GM11168 (cell line): Measurements from ENCODE around the gene OOEP.
"Not testable (repeated sequence)": the region's sequence is repeated elsewhere in the genome, so short reads cannot be mapped to it uniquely, and the experiment has no call there.

Experiments
- in situ Hi-C: fragments of 300-500 bp; cut with MboI; formaldehyde crosslinking; loops from one replicate; pipeline ENCODE4 v1.12.0; 2022; ENCODE audit warnings: low sequenced_read_pairs; ENCODE audit not compliant: unreplicated experiment

OOEP gene

GRCh38 chr6:73369563-73369962 is at the start of gene OOEP:
TSS of gene OOEP (minus strand) at chr6:73369897. CDS start at chr6:73369792, 105 bp downstream.
- in situ Hi-C loops = no loop called here

GRCh38 chr6:73418081-73418741 is 48.5 kb upstream of the OOEP start:
- in situ Hi-C loops = no loop called here

GRCh38 chr6:73413102-73413501 is 43.4 kb upstream of the OOEP start:
- in situ Hi-C loops = no loop called here

GRCh38 chr6:73409395-73409794 is 39.7 kb upstream of the OOEP start:
- in situ Hi-C loops = no loop called here

GRCh38 chr6:73400656-73401055 is 31.0 kb upstream of the OOEP start:
- in situ Hi-C loops = no loop called here

GRCh38 chr6:73395875-73396274 is 26.2 kb upstream of the OOEP start:
- in situ Hi-C loops = no loop called here

GRCh38 chr6:73394577-73395354 is 25.1 kb upstream of the OOEP start, which contains the start of gene DDX43:
TSS of gene DDX43 (plus strand) at chr6:73394828. CDS start at chr6:73394906, 78 bp downstream.
- in situ Hi-C loops = no loop called here

- in situ Hi-C loops = no loop called here
These were observed 23.6 kb upstream of the OOEP start for GRCh38 chr6:73393278-73393677.

- in situ Hi-C loops = not testable (repeated sequence)
These were observed 22.5 kb upstream of the OOEP start for GRCh38 chr6:73392188-73392587.

GRCh38 chr6:73391675-73392074 is 22.0 kb upstream of the OOEP start:
- in situ Hi-C loops = no loop called here

- in situ Hi-C loops = no loop called here
These were observed 20.2 kb upstream of the OOEP start for GRCh38 chr6:73389854-73390253.

- in situ Hi-C loops = no loop called here
These were observed 19.3 kb upstream of the OOEP start for GRCh38 chr6:73388800-73389512.

GRCh38 chr6:73388433-73388799 is 18.7 kb upstream of the OOEP start:
- in situ Hi-C loops = no loop called here

GRCh38 chr6:73382462-73383113 is 12.9 kb upstream of the OOEP start:
- in situ Hi-C loops = no loop called here

- in situ Hi-C loops = not testable (repeated sequence)
These were observed 11.8 kb upstream of the OOEP start for GRCh38 chr6:73381531-73381930.

GRCh38 chr6:73377225-73377624 is 7.5 kb upstream of the OOEP start:
- in situ Hi-C loops = no loop called here

GRCh38 chr6:73375216-73375615 is 5.5 kb upstream of the OOEP start:
- in situ Hi-C loops = no loop called here

- in situ Hi-C loops = no loop called here
These were observed 2.8 kb upstream of the OOEP start for GRCh38 chr6:73372516-73372915.

GRCh38 chr6:73371984-73372383 is 2.3 kb upstream of the OOEP start:
- in situ Hi-C loops = no loop called here

- in situ Hi-C loops = no loop called here
These were observed 540 bp downstream of the OOEP start for GRCh38 chr6:73369157-73369556.

- in situ Hi-C loops = no loop called here
These were observed 1.0 kb downstream of the OOEP start for GRCh38 chr6:73368675-73369074.
